AG08396 (cell line): Measurements from ENCODE around the gene MMRN2.

ENCODE experiments used
- DNase-seq: peaks from one replicate; pipeline ENCODE4 v3.0.0; 2012; ENCODE audit warnings: low spot score, mixed read lengths

Gene MMRN2

DNA sequence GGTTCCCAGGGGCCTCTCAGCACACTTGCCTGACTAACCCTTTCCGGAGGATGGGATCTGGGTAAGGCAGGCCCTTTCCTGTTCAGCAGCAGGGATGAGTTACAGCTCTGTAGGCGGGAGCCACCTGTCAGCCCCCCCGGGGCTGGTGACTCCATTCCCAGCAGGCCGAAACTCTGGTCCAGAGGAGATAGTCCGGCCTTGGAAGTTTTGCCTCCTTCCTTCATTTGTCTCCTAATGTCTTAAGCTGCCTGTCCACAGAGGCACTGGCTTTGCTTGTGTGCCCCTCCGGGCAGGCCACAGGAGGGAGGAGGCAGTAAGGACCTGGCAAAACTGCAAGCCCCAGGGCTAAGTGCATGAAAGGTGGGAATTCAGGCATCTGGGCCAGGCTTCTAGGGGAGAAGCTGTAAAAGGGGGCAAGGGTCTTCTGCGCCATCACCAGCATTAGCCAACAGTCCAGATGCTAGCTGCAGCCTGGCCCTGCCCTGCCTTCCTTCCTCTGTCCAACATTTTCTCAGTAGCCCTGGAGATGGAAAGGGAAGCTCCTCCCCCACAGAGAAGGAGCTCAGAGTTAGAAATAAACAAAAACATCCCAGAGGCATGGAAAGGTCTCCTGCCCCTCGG, 12.1 kb upstream of the MMRN2 start:
- DNase-seq, result peak; percentile 64

DNA sequence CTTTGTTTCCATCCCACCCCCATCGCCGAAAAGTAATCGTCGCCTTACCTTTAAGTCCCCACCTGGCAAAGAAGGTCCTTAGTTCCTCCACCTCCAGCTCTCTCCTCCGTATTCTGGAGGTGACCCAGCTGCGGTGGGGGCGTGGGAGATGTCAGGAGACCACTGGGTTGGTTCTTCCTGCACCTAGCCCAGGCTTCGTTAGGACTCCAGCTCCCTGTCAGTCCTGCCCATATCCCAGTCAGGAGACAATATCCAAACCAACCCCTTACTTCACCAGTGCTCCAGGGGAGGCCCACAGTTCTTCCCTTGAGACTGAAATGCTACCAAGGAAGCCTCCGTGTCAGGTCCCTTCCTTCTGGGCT, 11.6 kb upstream of the MMRN2 start:
- DNase-seq, result peak; percentile 25

DNA sequence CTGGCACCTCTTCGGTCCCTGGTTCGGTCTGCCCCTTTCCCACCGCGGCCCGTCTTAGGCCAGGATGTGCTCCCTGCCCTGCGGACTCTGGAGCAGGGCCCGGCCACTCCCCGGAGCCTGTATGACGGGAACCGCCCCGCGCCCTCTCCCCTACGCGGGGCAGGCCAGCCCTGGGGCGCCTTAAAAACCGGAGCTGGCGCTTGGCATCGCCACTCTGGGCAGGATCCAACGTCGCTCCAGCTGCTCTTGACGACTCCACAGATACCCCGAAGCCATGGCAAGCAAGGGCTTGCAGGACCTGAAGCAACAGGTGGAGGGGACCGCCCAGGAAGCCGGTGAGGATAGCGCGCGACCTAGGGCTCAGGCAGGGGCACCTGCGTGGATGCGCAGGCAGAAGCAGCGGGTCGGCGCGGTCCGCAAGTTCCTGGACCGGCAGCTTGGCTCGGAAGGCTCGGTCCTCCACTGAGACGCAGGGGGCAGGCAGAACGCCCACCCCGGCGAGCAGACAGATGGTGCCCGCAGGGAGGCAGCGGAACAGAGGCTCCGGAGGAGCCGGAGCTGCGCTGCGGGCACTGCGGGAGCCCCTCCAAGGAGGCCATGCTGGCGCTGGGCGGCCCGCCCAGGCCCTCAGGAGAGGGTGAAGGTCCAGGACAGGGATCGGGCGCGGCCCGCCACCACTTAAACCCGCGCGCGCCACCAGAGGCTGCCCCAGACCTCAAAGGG, 11.0 kb upstream of the MMRN2 start, which contains the start of gene ADIRF:
Gene ADIRF, plus strand, starts transcription at position 212 of the 723 bp plus-strand sequence. Its CDS starts 63 bp downstream, at position 275.
- peak; percentile 57 for DNase-seq

DNA sequence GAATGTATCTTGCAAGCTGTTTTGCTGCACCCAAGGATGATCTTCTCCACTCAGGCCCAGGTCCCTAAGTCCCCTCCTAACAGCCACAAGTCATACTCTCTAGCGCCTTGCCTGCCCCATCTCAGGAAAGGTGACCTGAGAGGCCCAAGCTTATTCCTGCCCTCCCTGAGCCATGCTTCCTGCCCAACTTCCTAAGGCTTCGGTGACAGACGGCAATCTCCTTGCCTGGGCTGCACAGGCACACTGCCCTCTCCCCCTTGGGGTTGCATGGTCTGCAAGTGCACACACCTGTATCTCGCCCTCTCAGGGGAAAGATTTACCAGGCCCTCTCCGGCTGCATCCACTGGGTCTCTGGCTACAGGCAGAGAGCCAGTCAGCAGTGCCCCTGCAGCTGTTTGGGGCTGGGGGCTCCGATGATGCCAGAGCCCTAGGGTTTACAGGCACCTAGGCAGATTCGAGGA, 10.1 kb upstream of the MMRN2 start:
- no peak for DNase-seq

DNA sequence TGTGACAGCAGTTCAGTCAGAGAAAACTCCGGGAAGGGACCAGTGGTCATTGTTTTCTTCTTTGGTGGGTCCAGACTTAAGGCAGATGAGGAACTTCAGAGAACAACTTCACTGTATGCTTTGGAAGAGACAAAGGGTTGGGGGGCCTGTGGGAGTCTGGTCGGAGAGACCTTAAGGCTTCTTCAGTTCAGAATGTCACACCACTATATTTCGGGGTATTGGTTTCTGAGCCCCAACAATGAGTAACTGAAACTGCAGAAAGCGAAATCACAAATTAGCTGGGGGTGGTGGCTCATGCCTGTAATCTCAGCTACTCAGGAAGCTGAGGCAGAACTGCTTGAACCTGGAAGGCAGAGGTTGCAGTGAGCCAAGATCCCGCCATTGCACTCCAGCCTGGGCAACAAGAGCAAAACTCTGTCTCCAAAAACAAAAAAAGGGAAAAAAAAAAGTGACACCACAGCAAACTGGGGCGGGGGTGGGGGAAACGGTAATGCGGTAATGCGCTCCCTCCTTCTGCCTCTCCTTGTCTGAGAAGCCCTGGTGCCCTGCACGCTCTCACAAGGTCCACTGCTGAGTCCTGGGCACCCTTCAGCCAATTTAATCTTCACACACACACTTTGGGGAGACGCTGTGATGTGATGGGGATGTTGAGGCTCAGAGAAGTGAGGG, 8.7 kb upstream of the MMRN2 start:
- peak; percentile 0 for DNase-seq

DNA sequence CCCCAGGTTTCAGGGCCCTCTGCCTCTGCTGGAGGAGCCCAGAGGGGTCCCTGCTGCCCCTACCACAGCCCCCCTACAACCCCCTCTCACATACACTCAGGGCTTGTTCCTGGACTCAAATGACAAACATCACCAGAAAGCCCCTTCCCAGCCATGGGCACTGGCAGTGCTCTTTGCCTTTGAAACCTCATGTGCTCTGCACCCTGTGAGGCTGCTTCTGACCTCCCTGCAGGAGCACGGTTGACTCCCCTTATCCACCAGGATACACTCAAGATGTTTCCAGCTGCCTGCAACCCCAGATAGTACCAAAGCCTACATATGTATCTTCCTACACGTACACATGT, 7.4 kb upstream of the MMRN2 start:
- DNase-seq, result peak; percentile 3

DNA sequence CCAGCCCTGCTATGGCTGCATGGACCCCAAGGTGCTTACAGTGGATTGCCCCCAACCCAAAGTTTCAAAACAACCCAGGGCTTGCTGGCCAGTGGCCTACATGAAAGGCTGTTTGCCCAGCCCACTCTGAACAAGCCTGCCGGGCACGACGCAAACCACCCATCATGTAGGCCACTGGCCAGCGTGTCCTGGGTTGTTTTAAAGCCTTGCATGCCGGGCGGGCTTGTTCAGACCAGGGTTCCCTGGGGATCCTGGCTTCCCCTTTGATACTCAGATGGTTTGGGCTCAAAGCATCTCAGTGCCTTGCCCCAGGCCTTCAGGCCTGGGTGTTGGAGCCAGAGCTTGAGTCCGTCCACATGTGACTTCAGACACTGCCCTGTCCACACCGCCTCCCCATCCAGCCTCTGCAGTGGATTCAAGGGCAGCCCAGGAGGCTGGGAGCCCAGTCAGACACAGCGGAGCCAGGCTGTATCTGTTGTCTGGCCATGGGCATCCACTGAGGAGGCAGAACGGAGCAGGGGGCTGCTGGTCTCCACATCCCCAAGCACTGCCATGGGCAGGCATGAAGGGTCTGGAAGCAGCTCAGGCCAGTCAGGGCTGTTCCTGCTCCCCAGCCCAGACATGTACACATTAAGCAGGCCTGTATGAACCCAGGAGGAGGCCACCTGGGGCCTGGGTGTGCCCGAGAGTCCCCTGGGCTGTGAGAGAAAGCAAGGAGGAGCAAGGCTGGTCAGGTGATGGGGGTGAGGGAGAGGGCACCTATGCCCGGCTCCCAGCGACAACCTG, 6.8 kb upstream of the MMRN2 start:
- DNase-seq, result peak; percentile 2

DNA sequence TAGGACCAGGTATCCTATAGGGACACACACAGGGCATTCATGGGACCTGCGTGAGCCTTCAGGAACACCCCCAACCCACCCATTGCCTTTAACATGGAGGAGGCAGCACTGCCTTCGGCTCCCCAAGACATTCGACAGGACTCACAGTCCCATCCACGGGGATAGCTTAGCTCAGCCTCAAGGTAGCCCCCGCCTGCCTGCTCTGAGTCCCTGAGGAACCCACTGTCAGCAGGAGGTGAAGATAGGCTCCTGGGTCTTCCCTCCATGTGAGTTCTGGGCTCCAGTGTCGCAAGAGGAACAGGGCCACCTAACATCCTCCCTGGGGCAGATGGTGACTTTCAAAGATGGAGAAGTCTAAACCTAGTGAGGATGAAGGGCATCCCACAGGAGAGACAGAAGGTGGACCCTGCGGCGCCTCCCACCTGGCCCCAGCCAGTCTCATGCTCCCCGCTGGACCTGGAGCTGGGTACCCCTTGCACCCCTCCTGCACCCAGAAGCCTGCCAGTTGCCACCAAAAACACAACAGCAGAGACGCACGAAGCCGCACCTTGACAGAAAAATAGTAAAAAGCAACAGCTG, 6.0 kb upstream of the MMRN2 start:
- DNase-seq, result no peak

DNA sequence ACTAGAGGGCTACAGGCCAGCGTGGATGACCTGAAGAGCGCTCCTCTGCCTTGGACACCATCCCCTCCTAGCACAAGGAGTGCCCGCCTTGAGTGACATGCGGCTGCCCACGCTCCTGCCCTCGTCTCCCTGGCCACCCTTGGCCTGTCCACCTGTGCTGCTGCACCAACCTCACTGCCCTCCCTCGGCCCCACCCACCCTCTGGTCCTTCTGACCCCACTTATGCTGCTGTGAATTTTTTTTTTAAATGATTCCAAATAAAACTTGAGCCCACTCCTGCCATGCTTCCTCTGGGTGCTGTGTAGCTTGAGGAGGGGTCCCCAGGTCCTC, 5.5 kb upstream of the MMRN2 start:
- DNase-seq, result no peak

DNA sequence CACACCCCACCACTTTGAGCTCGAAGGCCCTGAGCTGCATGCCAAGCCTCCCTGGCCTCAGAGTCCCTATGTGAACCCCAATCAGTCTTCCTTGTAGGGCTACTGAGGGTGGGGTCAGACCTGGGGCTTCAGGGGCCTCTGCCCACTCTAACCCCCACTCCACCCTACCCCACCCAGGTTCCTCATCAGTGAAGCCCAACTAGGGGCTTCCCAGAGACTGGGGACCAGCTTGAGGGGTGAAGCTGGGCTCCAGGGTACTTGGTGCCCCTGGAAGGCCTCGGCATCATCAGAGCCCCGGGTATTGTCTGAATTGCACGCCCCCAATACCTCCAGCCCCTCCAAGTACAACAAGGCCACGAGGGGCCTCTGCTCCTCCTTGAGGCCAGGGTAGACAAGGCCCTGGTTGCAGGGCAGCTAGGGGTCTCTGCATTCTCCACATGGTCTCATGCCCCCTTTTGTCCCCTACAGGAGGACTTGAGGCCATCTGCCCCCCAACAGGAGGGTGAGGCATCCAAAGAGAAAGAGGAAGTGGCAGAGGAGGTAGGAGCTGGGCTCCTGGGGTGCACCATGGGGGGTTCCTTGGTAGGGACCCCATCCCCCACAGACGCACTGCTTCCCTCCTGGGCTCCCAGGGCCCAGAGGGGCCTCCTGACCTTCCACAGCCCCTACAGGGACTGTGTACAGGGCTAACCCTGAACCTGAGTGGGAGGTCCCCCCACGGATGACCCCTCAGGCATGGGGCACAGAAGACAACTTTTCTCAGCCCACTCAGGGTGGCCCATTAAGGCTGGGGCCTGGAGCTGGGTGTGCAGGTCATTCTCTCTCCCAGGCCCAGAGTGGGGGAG, 4.9 kb upstream of the MMRN2 start:
- DNase-seq, result peak; percentile 2

DNA sequence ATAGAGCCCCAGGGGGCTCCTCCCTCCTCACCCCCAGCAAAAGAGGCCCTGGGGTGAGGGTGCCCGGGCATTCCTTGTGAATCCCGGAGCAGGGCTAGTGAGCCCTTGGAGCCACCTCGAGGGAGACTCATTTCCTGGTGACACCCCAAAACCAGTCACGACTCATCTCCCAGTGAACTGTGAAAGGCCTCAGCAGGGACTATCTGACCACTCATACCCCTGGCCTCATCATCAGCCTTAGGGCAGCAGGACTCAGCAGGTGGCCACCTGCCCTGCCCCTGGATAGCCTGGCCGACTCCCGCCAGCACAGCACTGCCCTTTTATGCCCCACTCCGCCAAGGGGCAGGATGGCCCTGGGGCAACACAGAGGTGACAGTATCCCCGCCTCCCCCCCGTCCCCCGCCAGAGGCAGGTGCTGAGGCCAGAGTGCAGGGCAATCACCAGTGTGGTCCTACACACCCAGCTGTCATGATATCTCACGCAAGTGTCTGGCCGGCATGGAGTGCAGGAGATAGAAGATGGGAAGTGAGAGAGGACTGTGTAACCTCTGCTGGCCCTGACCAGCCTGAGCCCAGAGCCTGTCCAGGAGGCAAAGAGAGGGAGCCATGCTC, 4.2 kb upstream of the MMRN2 start:
- no peak for DNase-seq

DNA sequence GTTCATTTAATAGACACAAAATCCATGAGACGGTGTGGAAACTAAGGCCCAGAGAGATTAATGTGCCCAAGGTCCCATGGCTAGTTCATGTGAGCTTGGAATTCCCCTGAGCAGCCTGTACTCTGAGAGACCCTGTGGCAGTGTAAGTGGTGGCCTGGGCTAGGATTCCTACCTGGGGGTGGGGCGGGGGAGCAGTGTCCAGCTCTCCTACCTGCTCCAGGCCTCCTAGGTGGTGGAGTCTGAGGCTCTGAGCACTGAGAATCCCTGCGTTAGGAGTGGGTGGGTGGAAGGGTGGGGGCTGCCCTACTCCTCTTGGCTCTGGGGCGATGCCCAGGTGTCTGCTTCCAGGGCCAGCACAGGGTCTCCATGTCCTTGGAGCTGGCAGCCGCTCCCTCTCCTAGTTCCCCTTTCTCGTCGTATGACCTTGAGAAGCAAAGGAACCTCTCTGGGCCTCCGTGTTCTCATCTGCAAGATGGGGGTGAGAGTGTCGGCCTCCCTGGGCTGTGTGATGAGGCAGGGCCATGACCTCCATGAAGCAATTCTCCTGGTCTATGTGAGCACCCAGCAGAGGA, 3.5 kb upstream of the MMRN2 start:
- no peak for DNase-seq

DNA sequence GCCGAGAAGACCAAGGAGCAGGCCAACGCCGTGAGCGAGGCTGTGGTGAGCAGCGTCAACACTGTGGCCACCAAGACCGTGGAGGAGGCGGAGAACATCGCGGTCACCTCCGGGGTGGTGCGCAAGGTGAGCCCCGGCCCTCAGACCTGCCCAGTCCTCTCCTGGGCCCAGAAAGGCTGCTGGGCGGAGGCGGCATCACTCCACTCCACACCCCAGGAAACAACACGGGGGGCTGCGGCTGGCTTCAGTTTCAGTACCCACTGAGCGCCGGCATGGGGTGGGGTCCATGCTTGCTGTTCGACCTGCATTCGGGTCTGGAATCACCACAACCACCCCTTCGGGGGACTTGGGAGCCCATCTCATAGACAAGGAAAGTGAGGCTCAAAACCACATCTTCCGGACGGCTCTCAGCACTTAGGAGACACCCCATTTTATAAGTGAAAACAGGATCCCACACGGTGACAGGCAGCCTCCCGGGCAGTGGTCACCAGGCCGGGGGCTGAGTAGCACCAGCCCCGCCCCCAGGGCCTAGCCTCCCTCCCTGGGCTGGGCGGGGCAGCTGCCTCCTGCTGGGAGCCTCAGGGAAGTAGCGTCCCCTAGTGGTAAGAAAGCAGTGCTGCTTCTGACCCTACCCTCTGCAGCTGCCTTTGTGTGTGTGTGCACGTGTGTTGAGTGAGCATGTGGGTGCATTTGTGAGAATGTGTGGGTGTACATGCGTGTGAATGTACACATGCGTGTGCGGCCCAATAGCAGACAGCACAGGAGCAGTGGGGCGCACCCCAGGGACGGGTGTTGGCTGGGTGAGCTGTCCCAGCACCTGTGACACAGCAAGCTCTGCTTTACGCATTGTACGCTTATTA, 2.8 kb upstream of the MMRN2 start:
- DNase-seq, result peak; percentile 83

DNA sequence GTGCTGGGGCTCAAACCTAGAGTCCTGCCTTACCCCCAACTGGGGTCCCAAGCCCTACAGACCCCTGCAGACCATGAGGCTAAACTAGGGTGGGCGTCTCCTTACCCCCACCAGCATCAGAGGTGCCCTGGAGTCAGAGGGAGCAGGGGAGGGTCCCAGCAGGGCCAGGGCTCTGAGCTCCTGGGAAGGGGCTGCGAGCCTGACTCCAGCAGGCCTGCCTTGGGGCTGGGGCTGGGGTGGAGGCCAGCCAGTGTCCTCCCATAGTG, 2.3 kb upstream of the MMRN2 start:
- DNase-seq, result no peak

DNA sequence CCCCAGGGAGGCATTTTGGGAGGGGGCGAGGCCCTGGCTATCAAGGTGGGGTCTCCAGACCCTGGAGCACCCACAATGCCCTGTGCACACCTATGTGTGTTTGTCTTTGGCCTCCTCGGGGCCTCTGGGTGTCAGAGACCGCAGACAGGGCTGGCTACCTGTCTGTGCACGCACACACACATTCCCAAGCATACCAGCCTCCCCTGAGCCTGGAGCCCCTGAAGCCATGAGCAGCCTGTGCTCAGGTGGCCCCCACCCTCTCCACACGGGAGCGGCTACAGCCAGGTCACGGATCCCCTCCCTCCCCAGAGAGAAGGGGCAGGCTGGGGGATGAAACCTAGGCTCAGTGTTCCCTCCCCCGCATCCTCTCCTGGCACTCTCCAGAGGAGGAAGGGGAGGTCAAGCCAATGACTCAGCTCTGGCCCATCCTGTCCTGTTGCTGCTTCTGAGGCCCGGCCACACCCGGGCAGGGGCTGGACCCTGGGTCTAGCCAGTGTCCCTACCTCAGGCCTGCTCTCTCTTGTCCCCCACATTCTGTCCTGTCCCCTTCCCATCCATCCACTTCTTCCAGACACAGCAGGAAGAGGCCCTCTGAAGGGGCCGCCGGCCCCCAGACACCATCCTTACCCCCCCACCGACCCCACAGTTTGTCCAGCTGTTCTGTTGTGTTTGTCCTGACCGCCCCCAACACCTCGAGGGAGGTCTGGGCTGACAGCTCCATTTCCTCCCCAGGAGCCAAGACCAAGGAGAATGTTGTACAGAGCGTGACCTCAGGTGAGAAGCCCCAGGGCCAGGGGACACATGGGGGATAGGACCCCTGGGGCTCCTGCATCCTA, 1.7 kb upstream of the MMRN2 start:
- peak; percentile 55 for DNase-seq

DNA sequence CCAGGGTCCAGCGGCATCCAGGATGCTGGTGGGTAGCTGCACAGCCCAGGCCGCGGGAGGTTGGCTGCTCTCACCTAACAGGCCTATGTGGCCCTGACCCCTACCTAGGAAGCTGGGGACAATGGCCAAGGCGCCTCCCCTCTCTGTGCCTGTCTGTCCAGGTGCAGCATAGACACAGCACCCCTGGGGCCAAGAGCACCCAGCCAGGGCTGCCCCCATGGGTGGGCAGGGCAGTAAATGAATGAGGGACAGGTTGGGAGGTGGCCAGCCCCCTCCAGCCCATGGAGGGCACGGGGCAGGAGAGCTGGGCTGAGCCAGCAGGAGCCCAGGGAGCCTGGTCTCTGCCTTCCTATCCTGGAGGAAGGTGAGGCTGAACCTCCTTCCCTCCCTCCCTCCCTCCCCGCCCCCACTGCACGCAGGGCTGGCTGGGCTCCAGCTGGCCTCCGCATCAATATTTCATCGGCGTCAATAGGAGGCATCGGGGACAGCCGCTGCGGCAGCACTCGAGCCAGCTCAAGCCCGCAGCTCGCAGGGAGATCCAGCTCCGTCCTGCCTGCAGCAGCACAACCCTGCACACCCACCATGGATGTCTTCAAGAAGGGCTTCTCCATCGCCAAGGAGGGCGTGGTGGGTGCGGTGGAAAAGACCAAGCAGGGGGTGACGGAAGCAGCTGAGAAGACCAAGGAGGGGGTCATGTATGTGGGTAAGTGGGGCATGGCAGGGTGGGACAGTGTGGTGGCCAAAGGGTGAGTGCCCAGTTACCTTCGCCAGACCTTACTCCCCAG, 893 bp upstream of the MMRN2 start, which contains the start of gene SNCG:
Gene SNCG, plus strand, starts transcription at position 484 of the 785 bp plus-strand sequence. Its CDS starts 99 bp downstream, at position 583.
- no peak for DNase-seq

DNA sequence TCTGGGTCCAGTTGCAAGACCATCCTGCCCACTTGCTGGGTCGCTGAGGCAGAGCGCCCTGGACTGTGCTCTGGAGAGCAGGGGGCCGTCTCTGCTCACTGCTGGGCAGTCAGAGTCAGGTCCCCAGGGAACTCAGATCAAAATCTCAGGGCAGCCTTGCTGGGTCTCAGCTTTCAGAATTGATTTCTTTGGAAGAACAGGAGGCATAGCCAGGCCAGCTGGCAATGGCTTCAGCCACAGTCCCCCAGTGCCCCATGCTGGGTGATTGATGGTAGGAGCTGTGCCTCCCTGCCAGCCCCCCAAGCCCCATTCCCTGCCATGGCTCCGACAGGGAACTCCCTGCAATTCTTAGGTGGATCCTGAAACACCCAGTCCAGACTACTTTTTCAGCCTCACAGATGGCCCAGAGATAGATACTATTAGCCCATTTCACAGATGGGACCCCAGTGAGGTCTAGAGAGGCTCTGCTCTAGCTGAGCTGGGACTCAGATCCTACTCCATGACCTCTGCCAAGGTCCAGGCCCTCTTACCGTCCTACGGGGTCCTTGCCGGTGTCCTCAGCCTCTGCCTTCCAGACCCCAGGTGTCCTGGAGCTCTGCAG, 467 bp downstream of the MMRN2 start:
- no peak for DNase-seq
